H1 (cell line): ENCODE data around the gene CDKN2B. TPM values are rescaled to one million over a fixed set of nuclear protein-coding genes. Genes with fewer than 3 reads are reported as not detected.
A peak's percentile ranks its signal among the peaks of the same experiment; 100 is the strongest.

Experiments
- CTCF ChIA-PET: fragments of 300-600 bp; sonication (Branson Sonifier 250); formaldehyde crosslinking; loops from one replicate; lab custom pipeline; 2021; ENCODE audit not compliant: partially characterized antibody; lab: Charles Lee
- POLR2A ChIA-PET: fragments of 300-600 bp; sonication (Branson Sonifier 250); formaldehyde crosslinking; loops from one replicate; lab custom pipeline; 2021; ENCODE audit warnings: inconsistent platforms; ENCODE audit not compliant: partially characterized antibody; lab: Charles Lee
- DNase-seq, 2 experiments: peaks; one replicate each; pipeline versions ENCODE4 v3.0.0 to v3.0.0-alpha.2; 2010 to 2022; ENCODE audit warnings: low spot score in 2 of 2, low read depth in 1 of 2, mixed read lengths in 1 of 2
- FAIRE-seq: peaks from 2 replicates; lab custom pipeline; 2011; peaks lifted over from hg19 to GRCh38; lab: Jason Lieb, UNC
- H2AFZ ChIP-seq: 2 replicates; pipeline ENCODE4 v1.8.1; 2012; ENCODE audit warnings: low read length, inconsistent platforms
- H2AK5ac ChIP-seq: 2 replicates; pipeline ENCODE4 v1.6.1; 2013; ENCODE audit warnings: low read depth, low read length
- H2BK120ac ChIP-seq: replicated peaks from 2 replicates; pipeline ENCODE3; 2013; ENCODE audit warnings: low read depth, low read length, inconsistent platforms
- H2BK12ac ChIP-seq: 2 replicates; pipeline ENCODE4 v1.6.1; 2013; ENCODE audit warnings: low read depth, low read length
- H2BK15ac ChIP-seq: 2 replicates; pipeline ENCODE4 v1.6.1; 2013; ENCODE audit warnings: low read length
- H2BK20ac ChIP-seq: 2 replicates; pipeline ENCODE4 v1.6.1; 2013; ENCODE audit warnings: low read length
- H2BK5ac ChIP-seq: 2 replicates; pipeline ENCODE4 v1.6.1; 2013; ENCODE audit warnings: low read depth, low read length
- H3K14ac ChIP-seq: 2 replicates; pipeline ENCODE4 v1.6.1; 2013; ENCODE audit warnings: inconsistent platforms; ENCODE audit not compliant: insufficient read length
- H3K18ac ChIP-seq: 2 replicates; pipeline ENCODE4 v1.6.1; 2013; ENCODE audit warnings: low read length; ENCODE audit errors: extremely low read depth
- H3K23ac ChIP-seq: 2 replicates; pipeline ENCODE4 v1.6.1; 2013; ENCODE audit warnings: inconsistent platforms; ENCODE audit not compliant: insufficient read length
- H3K23me2 ChIP-seq: 2 replicates; pipeline ENCODE4 v1.6.1; 2013; ENCODE audit warnings: low read depth, low read length
- H3K27ac ChIP-seq: 2 replicates; pipeline ENCODE4 v1.6.1; 2011; ENCODE audit warnings: low read depth, low read length, inconsistent platforms
- H3K27me3 ChIP-seq, 4 experiments: replicated peaks in 1 of 4; 1 replicate in 1 of 4; 2 replicates in 3 of 4; pipeline versions ENCODE4 v1.6.1 to v1.8.1; 2011 to 2013; ENCODE audit warnings: low read length in 3 of 4, mild to moderate bottlenecking in 3 of 4, inconsistent platforms in 2 of 4, mixed read lengths in 2 of 4, moderate library complexity in 1 of 4; ENCODE audit not compliant: control insufficient read depth in 3 of 4, insufficient read depth in 3 of 4; ENCODE audit errors: extremely low read depth in 1 of 4
- H3K36me3 ChIP-seq, 4 experiments: 2 replicates each; pipeline versions ENCODE4 v1.6.1 to v1.8.1; 2011 to 2013; ENCODE audit warnings: mild to moderate bottlenecking in 4 of 4, low read length in 3 of 4, moderate library complexity in 2 of 4, control low read depth in 1 of 4, inconsistent platforms in 1 of 4; ENCODE audit not compliant: insufficient read depth in 4 of 4, control insufficient read depth in 2 of 4
- H3K4ac ChIP-seq: replicated peaks from 2 replicates; pipeline ENCODE3; 2013; ENCODE audit warnings: low read length, low read depth, mixed read lengths, inconsistent platforms; ENCODE audit not compliant: insufficient read length
- H3K4me1 ChIP-seq, 4 experiments: replicated peaks in 1 of 4; 1 replicate in 1 of 4; 2 replicates in 3 of 4; pipeline versions ENCODE4 v1.6.1 to v1.8.1; 2011 to 2013; ENCODE audit warnings: low read length in 3 of 4, inconsistent platforms in 2 of 4, mixed read lengths in 1 of 4; ENCODE audit not compliant: insufficient read depth in 4 of 4, control insufficient read depth in 3 of 4
- H3K4me2 ChIP-seq, 2 experiments: 2 replicates each; pipeline versions ENCODE4 v1.6.1 to v1.8.1; 2011 to 2013; ENCODE audit warnings: low read depth in 2 of 2, low read length in 2 of 2, control low read depth in 1 of 2, inconsistent platforms in 1 of 2, mild to moderate bottlenecking in 1 of 2; ENCODE audit not compliant: insufficient read depth in 1 of 2
- H3K4me3 ChIP-seq, 4 experiments: fragments of 200-600, 300-600 bp in 1 of 4; sonication (generic), shearing (Covaris generic), sonication (Bioruptor Twin) in 1 of 4; 2 replicates each; pipeline versions ENCODE4 v1.5.1 to v1.8.1; 2011 to 2016; ENCODE audit warnings: low read length in 4 of 4, low read depth in 3 of 4, control low read depth in 2 of 4, inconsistent platforms in 2 of 4, mild to moderate bottlenecking in 2 of 4, mixed read lengths in 1 of 4, moderate library complexity in 1 of 4; ENCODE audit not compliant: insufficient read depth in 2 of 4; ENCODE audit errors: extremely low read depth in 1 of 4
- H3K56ac ChIP-seq: replicated peaks from 2 replicates; pipeline ENCODE3; 2013; ENCODE audit warnings: low read depth, mild to moderate bottlenecking, mixed read lengths, low read length, inconsistent platforms; ENCODE audit not compliant: insufficient read length
- H3K79me1 ChIP-seq: 2 replicates; pipeline ENCODE4 v1.6.1; 2013; ENCODE audit warnings: low read depth, low read length, control low read depth
- H3K79me2 ChIP-seq, 2 experiments: 2 replicates each; pipeline versions ENCODE4 v1.6.1 to v1.8.1; 2012 to 2013; ENCODE audit warnings: low read length in 2 of 2, mild to moderate bottlenecking in 2 of 2, inconsistent platforms in 1 of 2; ENCODE audit not compliant: insufficient read depth in 2 of 2, control insufficient read depth in 1 of 2
- H3K9ac ChIP-seq, 4 experiments: replicated peaks in 1 of 4; 1 replicate in 1 of 4; 2 replicates in 3 of 4; pipeline versions ENCODE4 v1.6.1 to v1.8.1; 2011 to 2013; ENCODE audit warnings: low read depth in 3 of 4, low read length in 3 of 4, control low read depth in 2 of 4, mild to moderate bottlenecking in 2 of 4, moderate library complexity in 2 of 4, inconsistent platforms in 1 of 4; ENCODE audit errors: extremely low read depth in 1 of 4
- H3K9me3 ChIP-seq, 2 experiments: 2 replicates each; pipeline versions ENCODE4 v1.6.1 to v1.8.1; 2012 to 2013; ENCODE audit warnings: mild to moderate bottlenecking in 2 of 2, moderate library complexity in 2 of 2, control low read depth in 1 of 2, inconsistent platforms in 1 of 2, low read depth in 1 of 2, low read length in 1 of 2, mixed read lengths in 1 of 2; ENCODE audit not compliant: insufficient read depth in 2 of 2
- H4K20me1 ChIP-seq, 2 experiments: replicated peaks in 1 of 2; 2 replicates each; pipeline versions ENCODE3 to v1.8.1; 2011 to 2013; ENCODE audit warnings: inconsistent platforms in 2 of 2, low read length in 2 of 2, mild to moderate bottlenecking in 1 of 2; ENCODE audit not compliant: insufficient read depth in 2 of 2, control insufficient read depth in 1 of 2
- H4K5ac ChIP-seq: 2 replicates; pipeline ENCODE4 v1.6.1; 2013; ENCODE audit warnings: low read length, low read depth, mixed read lengths, inconsistent platforms; ENCODE audit not compliant: insufficient read length
- H4K8ac ChIP-seq: 2 replicates; pipeline ENCODE4 v1.8.0; 2013; ENCODE audit warnings: mild to moderate bottlenecking, moderate library complexity, low read length, inconsistent platforms; ENCODE audit not compliant: insufficient read depth; ENCODE audit errors: extremely low read depth
- H4K91ac ChIP-seq: replicated peaks from 2 replicates; pipeline ENCODE3; 2013; ENCODE audit warnings: low read length, mixed read lengths, inconsistent platforms; ENCODE audit not compliant: insufficient read length
- CBX8 ChIP-seq: fragments of 300-800, 300-1000 bp; sonication (generic); IDR thresholded peaks from 2 replicates; pipeline ENCODE4 v1.7.1; 2016; ENCODE audit warnings: low read depth, low read length, borderline replicate concordance
- CHD2 ChIP-seq: IDR thresholded peaks from 2 replicates; pipeline ENCODE4 v1.6.1; 2012; ENCODE audit warnings: low read length, improper control_type of control experiment
- WGBS, 2 experiments: shearing (Covaris generic) in 1 of 2; methylation state at CpG; one replicate each; pipeline versions ENCODE4 v1.1.6 to v1.1.7; 2013 to 2015; ENCODE audit warnings: low lambda C conversion rate in 2 of 2, mixed read lengths in 2 of 2, inconsistent platforms in 1 of 2, low coverage in 1 of 2, missing lambda C conversion rate in 1 of 2; ENCODE audit not compliant: insufficient replicate concordance in 2 of 2, insufficient coverage in 1 of 2, insufficient read length in 1 of 2; ENCODE audit errors: extremely low coverage in 1 of 2, missing lambda C conversion rate in 1 of 2; 5-methylcytosine and 5-hydroxymethylcytosine counted together
- polyA plus RNA-seq, 7 experiments: library from polyadenylated mRNA; depleted of rRNA in 3 of 7; stranded (reverse) in 5 of 7; unstranded in 2 of 7; fragments of >200 nt in 5 of 7; fragments of 200-250 nt in 2 of 7; gene quantifications; 1 replicate in 5 of 7; 2 replicates in 1 of 7; 4 replicates in 1 of 7; pipeline versions ENCODE4 v1.2.1 to v1.2.3, GENCODE V29; 2011 to 2013; ENCODE audit warnings: missing spikeins in 2 of 7, mixed read lengths in 2 of 7
- total RNA-seq: library from RNA; stranded (reverse); fragmentation: NEBNext Ultra II Directional; extraction: Animal tissue kit (Norgen Biotek cat#: 25700); gene quantifications from 2 replicates; pipeline ENCODE4 v1.2.1, GENCODE V29; 2021

Gene CDKN2B
- total and polyA plus RNA-seq, 2 of the 8 experiments (the other 6 are each of a cell fraction or from before 2014, with no cell fraction given), result 0.20 to 0.88 TPM

GRCh38 chr9:21969951-21970799, 38.9 kb downstream of the CDKN2B start:
- no peak overlapping the region for H3K4ac ChIP-seq
- no peaks in the 10 kb centered on the region for H3K79me1 ChIP-seq
- no peak overlapping the region for H4K5ac ChIP-seq
- peak overlapping the region; percentile 53 to 61 for H3K4me2 ChIP-seq
- DNase-seq (peak in 1 of 2 experiments; percentile 56), FAIRE-seq (no peak)
- no peak overlapping the region; the same call in 1 of the 2 replicates for H4K8ac ChIP-seq
- no peaks in the 10 kb centered on the region for H3K79me2 ChIP-seq
- no peak overlapping the region for H2AFZ ChIP-seq
- peaks cover 4% of the 10 kb centered on the region; the same call in 1 of the 2 replicates for H3K23me2 ChIP-seq
- H2BK120ac ChIP-seq, result no peak overlapping the region
- peaks cover 14 to 33% of the 10 kb centered on the region in 2 experiments for H4K20me1 ChIP-seq
- WGBS, 2 experiments, result 7% methylated on average over 24 of the region's 24 CpGs; no CpG with 5 or more reads in 1 of the 2 experiments
- TF ChIP-seq CHD2 (no peak), CBX8 (peak; percentile 66; the same call in 1 of the 2 replicates)
- H3K14ac ChIP-seq, result no peak overlapping the region
- no peak overlapping the region for H4K91ac ChIP-seq
- H3K4me1 ChIP-seq, result peaks cover 7 to 28% (median 14%) of the 10 kb centered on the region in 4 experiments
- H2AK5ac ChIP-seq, result no peak overlapping the region
- no peak overlapping the region for H3K18ac ChIP-seq
- no peak overlapping the region for H2BK15ac ChIP-seq
- H3K27ac ChIP-seq, result no peak overlapping the region
- peak overlapping the region; percentile 23; the same call in 1 of the 2 replicates for H2BK20ac ChIP-seq
- H3K9me3 ChIP-seq, result 0 out of 4 replicates have a peak, but pooled peaks cover 0 to 3% of the 10 kb centered on the region in 2 experiments
- no peak overlapping the region for H2BK5ac ChIP-seq
- H3K36me3 ChIP-seq, result peaks cover 0 to 8% (median 0%) of the 10 kb centered on the region in 4 experiments; a peak in 2 of 8 replicates
- ChIA-PET CTCF (interaction anchor here (0.6 to 7.4 kb wide), 14 partner anchors 9 to 171 kb away, joined by 3 to 57 read pairs (median 6); partner anchors contain the start of genes CDKN2A, CDKN2B and CDKN2B-AS1), POLR2A (interaction anchor here (1.0 to 1.7 kb wide), 4 partner anchors 20 to 167 kb away, joined by 3 to 5 read pairs (median 4); partner anchors contain the start of genes CDKN2A and CDKN2B-AS1)
- peak overlapping the region in 3 of 4 experiments; percentile 14 to 34 (median 26); a peak in 4 of 8 replicates for H3K4me3 ChIP-seq
- no peak overlapping the region for H3K56ac ChIP-seq
- H2BK12ac ChIP-seq, result no peak overlapping the region; the same call in 1 of the 2 replicates
- peaks cover 76 to 98% (median 88%) of the 10 kb centered on the region in 4 experiments for H3K27me3 ChIP-seq
- no peak overlapping the region for H3K9ac ChIP-seq
- no peak overlapping the region for H3K23ac ChIP-seq
